RWPE1 (cell line): Measurements from ENCODE around the gene PRR33.

Experiments used
- CTCF ChIA-PET: fragments of 350-600 bp; sonication (Branson Sonifier 250); formaldehyde crosslinking; extraction: SDS; loops from one replicate; lab custom pipeline; 2021; lab: Yijun Ruan, JAX
- POLR2A ChIA-PET: fragments of 400-600 bp; formaldehyde crosslinking; extraction: SDS; loops from one replicate; lab custom pipeline; 2020; ENCODE audit warnings: antibody characterized with exemption; ENCODE audit not compliant: low non-redundant PET; lab: Yijun Ruan, JAX
- DNase-seq: peaks from one replicate; pipeline ENCODE4 v3.0.0; 2012; ENCODE audit warnings: low spot score
- H3K27ac ChIP-seq: fragments of 450-650 bp; 2 replicates; pipeline ENCODE4 v1.5.1; 2017
- CTCF ChIP-seq: fragments of 450-650 bp; conservative IDR thresholded peaks from 2 replicates; pipeline ENCODE4 v1.5.1; 2017; ENCODE audit warnings: low read depth, mild to moderate bottlenecking

PRR33 gene

GRCh38 chr11:1847926-1848639, 43.6 kb downstream of the PRR33 start:
- ChIA-PET CTCF (interaction anchor here (0.6 to 0.8 kb wide), 2 partner anchors 16 to 29 kb away, joined by 3 to 6 read pairs; no protein-coding TSS in a partner anchor), POLR2A (interaction anchor here (0.7 kb wide), 1 partner anchor 104 kb away, joined by 3 read pairs; no protein-coding TSS in a partner anchor)

GRCh38 chr11:1847006-1847735, 44.5 kb downstream of the PRR33 start:
- no peak for DNase-seq
- H3K27ac ChIP-seq, result peak overlapping the region; percentile 97
- no peak for TF ChIP-seq CTCF
- ChIA-PET POLR2A (no interaction called here), CTCF (interaction anchor here (1.3 kb wide), 1 partner anchor 9 kb away, joined by 4 read pairs; no protein-coding TSS in a partner anchor)

More at GRCh38 chr11:1847926-1848639, 43.6 kb downstream of the PRR33 start:
- no peak for TF ChIP-seq CTCF
- no peak for DNase-seq
- H3K27ac ChIP-seq, result peak overlapping the region; percentile 97

- peak overlapping the region; percentile 97 for H3K27ac ChIP-seq
- no peak for DNase-seq
- ChIA-PET CTCF (interaction anchor here (1.3 kb wide), 1 partner anchor 9 kb away, joined by 4 read pairs; no protein-coding TSS in a partner anchor), POLR2A (no interaction called here)
- TF ChIP-seq CTCF, result no peak
Observed at GRCh38 chr11:1846453-1846932, 45.2 kb downstream of the PRR33 start.

GRCh38 chr11:1845561-1846452, 45.9 kb downstream of the PRR33 start:
- POLR2A ChIA-PET, result no interaction called here
- peak overlapping the region; percentile 97 for H3K27ac ChIP-seq
- no peak for TF ChIP-seq CTCF
- CTCF ChIA-PET, result interaction anchor here (0.6 to 1.3 kb wide), 3 partner anchors 10 to 304 kb away, joined by 3 to 5 read pairs (median 4); no protein-coding TSS in a partner anchor
- DNase-seq, result no peak

GRCh38 chr11:1845095-1845429, 46.6 kb downstream of the PRR33 start:
- ChIA-PET POLR2A (no interaction called here), CTCF (interaction anchor here (0.6 to 0.7 kb wide), 2 partner anchors 81 to 305 kb away, joined by 3 to 5 read pairs; no protein-coding TSS in a partner anchor)
- no peak for DNase-seq
- TF ChIP-seq CTCF, result no peak
- peak overlapping the region; percentile 97 for H3K27ac ChIP-seq
